ENCODE results near the gene CYP19A1. TPM values are rescaled to one million over a fixed set of nuclear protein-coding genes. Genes with fewer than 3 reads are reported as not detected.
A peak's percentile ranks its signal among the peaks of the same experiment; 100 is the strongest.

CYP19A1 gene
- not detected for total RNA-seq

DNA sequence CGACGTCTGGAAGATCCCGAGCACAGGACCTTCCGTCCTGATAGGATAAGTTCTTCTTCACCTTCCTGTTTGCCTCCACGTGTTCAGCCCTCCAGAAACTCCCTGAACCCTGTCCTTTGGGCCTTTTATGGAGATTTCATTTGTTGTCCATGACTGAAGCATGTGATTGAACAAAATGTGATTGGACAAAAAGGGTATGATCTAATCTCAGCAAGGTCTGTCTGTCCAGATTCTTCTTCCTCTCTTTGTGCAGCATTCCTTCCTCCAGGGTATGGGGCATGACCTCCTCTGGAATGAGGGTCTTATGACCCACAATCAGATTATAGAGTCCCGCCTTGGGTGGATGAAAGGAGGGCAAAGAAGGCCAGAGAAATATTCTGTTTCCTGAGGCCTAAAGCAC is at the start of gene CYP19A1:
CYP19A1 (minus strand) TSS at position 101 of the 400 bp plus-strand sequence. CDS start 95,684 bp downstream, outside the sequence.
- Mint-ChIP-seq H3K4me1 (ENCODE audit: low read depth) (no peaks in the 10 kb centered on the region), H3K4me3 (no peak within 1 kb of the TSS), H3K27ac (no peak within 1 kb of the TSS), H3K27me3 (peaks cover 13% of the 10 kb centered on the region), H3K36me3 (no peaks in the 10 kb centered on the region), H3K9me3 (no peaks in the 10 kb centered on the region)
- CTCF ChIA-PET: no interaction called here
- no peak for DNase-seq
- POLR2A ChIA-PET: no interaction called here
- intact Hi-C loops (cut with micrococcal nuclease): no loop called here

DNA sequence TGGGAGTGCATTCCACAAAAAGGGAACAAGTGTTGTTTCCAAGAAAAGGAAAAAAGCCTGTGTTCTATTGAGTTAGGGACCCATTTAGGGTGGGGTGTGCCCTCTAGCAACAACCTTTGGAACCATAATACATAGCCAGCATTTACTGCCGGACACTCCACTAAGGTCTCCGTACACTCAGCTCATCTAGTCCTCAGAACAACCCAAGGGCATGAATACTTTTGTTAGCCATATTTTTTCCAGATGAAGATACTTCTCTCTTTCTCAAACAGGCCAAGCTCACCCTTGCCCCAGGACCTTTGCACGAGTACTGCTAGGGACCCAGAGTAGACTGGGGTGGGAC is 49.3 kb upstream of the CYP19A1 start:
- Mint-ChIP-seq H3K36me3 (no peaks in the 10 kb centered on the region), H3K9me3 (no peaks in the 10 kb centered on the region), H3K27ac (no peak overlapping the region), H3K27me3 (peaks cover 11% of the 10 kb centered on the region), H3K4me3 (no peak overlapping the region), H3K4me1 (ENCODE audit: low read depth) (peaks cover 8% of the 10 kb centered on the region)
- intact Hi-C loops (cut with micrococcal nuclease): no loop called here
- ChIA-PET POLR2A (no interaction called here), CTCF (no interaction called here)
- no peak for DNase-seq

DNA sequence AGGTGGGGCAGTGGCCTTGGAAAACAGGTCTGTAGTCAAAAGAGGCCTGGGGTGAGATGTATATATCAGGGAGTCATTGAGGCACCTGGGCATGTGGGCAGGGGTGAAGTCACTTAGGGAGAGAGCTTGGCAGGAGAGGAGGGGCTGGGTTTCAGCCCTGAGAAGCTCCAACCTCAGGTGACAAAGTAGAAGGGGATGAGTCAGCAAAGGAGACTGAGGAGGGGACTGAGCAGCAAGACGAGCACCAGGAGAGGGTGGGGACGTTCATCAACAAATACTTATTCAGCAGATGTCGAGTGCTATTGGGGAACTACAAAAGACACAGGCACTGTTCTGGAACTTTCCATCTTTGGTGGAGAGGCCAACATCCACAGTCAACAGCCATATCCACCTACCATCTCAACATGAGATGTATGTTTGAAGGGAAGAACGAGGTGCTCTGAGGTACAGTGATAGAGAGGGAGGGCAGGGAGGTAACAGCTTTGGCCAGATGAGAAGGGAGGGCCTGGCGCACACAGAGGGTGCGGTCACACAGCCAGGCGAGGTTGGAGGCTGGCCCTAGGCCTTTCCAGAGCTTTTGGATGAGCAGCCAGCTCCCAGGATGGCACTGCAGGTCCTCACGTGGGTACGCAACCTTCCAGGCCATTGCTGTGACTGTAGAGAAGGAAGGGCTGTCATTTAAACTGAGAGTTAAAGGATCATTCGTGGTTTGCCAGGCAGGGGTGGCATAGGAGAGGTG is 48.7 kb upstream of the CYP19A1 start:
- no peak for DNase-seq
- Mint-ChIP-seq H3K27me3 (peaks cover 12% of the 10 kb centered on the region), H3K36me3 (no peaks in the 10 kb centered on the region), H3K4me3 (no peak overlapping the region), H3K4me1 (ENCODE audit: low read depth) (peaks cover 8% of the 10 kb centered on the region), H3K9me3 (no peaks in the 10 kb centered on the region), H3K27ac (no peak overlapping the region)
- CTCF ChIA-PET: no interaction called here
- POLR2A ChIA-PET: no interaction called here
- intact Hi-C loops (cut with micrococcal nuclease): no loop called here

DNA sequence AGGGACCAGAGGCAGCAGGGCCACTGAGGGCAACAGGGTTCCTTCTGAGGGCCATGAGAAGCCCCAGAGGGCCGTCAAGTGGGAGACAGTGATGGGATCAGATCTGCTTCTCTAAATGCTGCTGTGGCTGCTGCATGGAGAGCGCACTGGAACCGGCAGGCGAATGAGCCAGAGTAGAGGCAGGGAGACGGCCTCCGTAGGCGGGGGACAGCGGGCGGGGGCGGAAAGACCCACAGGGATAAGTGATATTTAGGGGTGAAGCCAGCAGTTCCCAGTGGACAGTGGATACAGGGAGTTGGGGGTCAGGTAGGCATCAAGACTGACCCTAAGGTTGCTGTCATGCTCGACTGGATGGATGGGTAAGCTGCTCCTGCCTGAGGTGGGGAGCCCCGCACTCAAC is 48.1 kb upstream of the CYP19A1 start:
- Mint-ChIP-seq H3K36me3 (no peaks in the 10 kb centered on the region), H3K27ac (no peak overlapping the region), H3K9me3 (no peaks in the 10 kb centered on the region), H3K27me3 (peaks cover 19% of the 10 kb centered on the region), H3K4me3 (no peak overlapping the region), H3K4me1 (ENCODE audit: low read depth) (peaks cover 8% of the 10 kb centered on the region)
- ChIA-PET POLR2A (no interaction called here), CTCF (interaction anchor here (0.6 kb wide), 1 partner anchor 223 kb away, joined by 3 read pairs; no protein-coding TSS in a partner anchor)
- DNase-seq: no peak
- intact Hi-C loops (cut with micrococcal nuclease): no loop called here

DNA sequence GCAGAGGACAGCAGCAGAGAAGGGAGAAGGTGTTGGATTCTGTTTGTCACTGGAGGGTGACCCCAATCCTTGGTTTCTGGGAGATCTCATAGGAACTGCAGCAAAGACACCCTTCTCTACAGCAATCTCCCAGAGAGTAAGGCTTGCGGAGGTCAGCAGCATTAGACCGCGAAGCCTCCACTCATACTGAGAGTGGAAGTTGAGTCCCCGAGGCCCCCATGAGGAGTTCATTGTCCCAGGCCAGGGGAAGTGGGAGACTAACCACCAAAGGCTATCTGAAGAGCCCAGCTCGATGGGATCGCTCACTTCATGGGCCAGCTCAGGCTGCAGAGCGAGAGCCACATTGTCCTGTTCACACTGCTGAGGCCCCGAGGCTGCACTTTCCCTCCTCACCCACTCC is 47.6 kb upstream of the CYP19A1 start:
- H3K4me3 Mint-ChIP-seq: no peak overlapping the region

DNA sequence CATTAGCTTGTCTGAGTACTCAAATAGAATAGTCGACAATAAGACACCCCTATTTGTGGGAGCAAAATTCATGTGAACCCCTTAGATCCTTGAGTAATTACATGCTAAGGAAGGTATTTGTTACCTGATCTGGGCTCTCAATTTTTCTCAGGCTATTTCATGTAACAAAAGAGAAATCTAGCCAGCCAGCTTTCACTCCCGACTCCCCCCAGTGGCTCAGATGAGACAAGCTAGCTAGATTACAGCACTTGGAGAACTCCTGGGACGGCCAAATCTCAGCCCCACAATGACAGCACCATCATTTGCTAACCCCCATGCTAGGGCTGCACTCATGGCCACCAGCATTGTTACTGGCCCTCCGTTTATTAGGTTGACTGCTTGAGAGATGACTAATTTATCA is 44.4 kb upstream of the CYP19A1 start:
- H3K27me3 Mint-ChIP-seq: peaks cover 22% of the 10 kb centered on the region
- no peak overlapping the region for H3K4me3 Mint-ChIP-seq
- DNase-seq: no peak
- intact Hi-C loops (cut with micrococcal nuclease): no loop called here
- ChIA-PET CTCF (interaction anchor here (1.2 to 5.5 kb wide), 2 partner anchors 20 to 221 kb away, joined by 3 to 44 read pairs; no protein-coding TSS in a partner anchor), POLR2A (no interaction called here)
- no peaks in the 10 kb centered on the region for H3K36me3 Mint-ChIP-seq
- no peaks in the 10 kb centered on the region for H3K9me3 Mint-ChIP-seq
- H3K4me1 Mint-ChIP-seq (ENCODE audit: low read depth): no peaks in the 10 kb centered on the region
- H3K27ac Mint-ChIP-seq: no peak overlapping the region

More for the DNA sequence above, 47.6 kb upstream of the CYP19A1 start:
- CTCF ChIA-PET: interaction anchor here (0.6 kb wide), 1 partner anchor 223 kb away, joined by 3 read pairs; no protein-coding TSS in a partner anchor
- Mint-ChIP-seq H3K27ac (no peak overlapping the region), H3K9me3 (no peaks in the 10 kb centered on the region), H3K36me3 (no peaks in the 10 kb centered on the region), H3K27me3 (peaks cover 22% of the 10 kb centered on the region), H3K4me1 (ENCODE audit: low read depth) (peaks cover 7% of the 10 kb centered on the region)
- intact Hi-C loops (cut with micrococcal nuclease): no loop called here
- POLR2A ChIA-PET: no interaction called here
- DNase-seq: no peak

DNA sequence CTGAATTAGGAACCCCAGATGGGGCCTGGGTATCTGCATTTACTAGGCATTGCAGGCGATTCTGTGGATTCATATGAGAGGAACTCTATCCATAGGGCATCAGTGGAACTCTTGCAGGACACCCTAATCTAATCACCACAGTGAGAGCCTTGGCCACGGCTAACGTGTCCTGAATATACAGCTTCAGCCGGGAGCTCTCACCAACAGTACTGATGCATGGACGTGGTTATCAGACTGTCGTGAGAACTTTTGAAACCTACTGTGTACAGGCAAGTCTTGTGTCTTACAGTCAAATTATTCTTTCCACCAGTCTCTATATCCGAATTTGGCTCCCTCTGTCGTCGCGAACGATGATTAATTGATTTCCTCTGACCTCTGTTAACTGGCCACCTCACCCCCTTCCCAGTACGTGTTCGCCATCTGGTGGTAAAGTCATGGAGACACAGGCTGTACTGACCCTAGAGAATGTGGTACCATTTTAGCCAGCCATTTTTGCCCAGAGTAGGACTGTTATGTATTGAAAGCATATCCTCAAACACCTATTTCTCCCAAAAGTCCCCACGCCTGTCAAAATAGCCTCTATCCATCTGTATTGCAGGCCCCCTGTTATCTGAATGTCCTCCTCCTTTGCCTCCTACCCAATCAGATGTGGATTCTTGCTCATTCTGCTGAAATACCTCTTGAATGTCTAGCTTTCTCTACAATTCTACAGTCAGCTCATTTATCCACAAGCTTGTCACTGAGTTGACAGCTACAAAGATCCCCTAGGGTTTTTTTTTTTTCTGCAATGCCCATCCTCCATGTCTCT is 42.8 kb upstream of the CYP19A1 start:
- Mint-ChIP-seq H3K9me3 (no peaks in the 10 kb centered on the region), H3K4me3 (no peak overlapping the region), H3K36me3 (no peaks in the 10 kb centered on the region), H3K27ac (no peak overlapping the region), H3K27me3 (peaks cover 22% of the 10 kb centered on the region), H3K4me1 (ENCODE audit: low read depth) (no peaks in the 10 kb centered on the region)
- ChIA-PET CTCF (interaction anchor here (0.6 to 5.5 kb wide), 5 partner anchors 9 to 248 kb away, joined by 3 to 44 read pairs (median 3); no protein-coding TSS in a partner anchor), POLR2A (no interaction called here)
- peak; percentile 46 for DNase-seq
- intact Hi-C loops (cut with micrococcal nuclease): loop anchor here (1.0 kb wide), 2 partner anchors 100 to 218 kb away; no protein-coding TSS in a partner anchor

DNA sequence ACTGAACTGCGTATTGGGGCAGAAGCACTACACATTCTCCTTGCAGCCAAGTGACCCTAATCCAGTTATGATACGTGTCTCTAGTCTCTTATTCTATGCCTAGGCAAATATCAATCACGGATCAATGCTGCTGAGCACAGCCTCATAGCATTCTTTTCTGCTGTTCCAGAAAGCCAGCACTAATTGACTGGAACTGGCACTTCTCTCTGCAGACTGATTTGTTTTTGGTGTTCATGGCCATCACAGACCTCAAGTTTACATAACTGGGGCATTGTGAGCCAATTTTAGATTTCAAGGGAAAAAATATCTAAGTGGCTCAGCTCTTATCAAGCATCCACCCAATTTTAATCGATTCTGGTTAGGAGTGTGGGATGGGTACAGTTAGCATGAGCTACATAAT is 41.0 kb upstream of the CYP19A1 start:
- POLR2A ChIA-PET: no interaction called here
- DNase-seq: no peak
- H3K27me3 Mint-ChIP-seq: peaks cover 22% of the 10 kb centered on the region
- CTCF ChIA-PET: interaction anchor here (5.5 kb wide), 1 partner anchor 217 kb away, joined by 44 read pairs; no protein-coding TSS in a partner anchor
- H3K36me3 Mint-ChIP-seq: no peaks in the 10 kb centered on the region
- no peaks in the 10 kb centered on the region for H3K9me3 Mint-ChIP-seq
- H3K27ac Mint-ChIP-seq: no peak overlapping the region
- intact Hi-C loops (cut with micrococcal nuclease): no loop called here
- no peaks in the 10 kb centered on the region for H3K4me1 Mint-ChIP-seq (ENCODE audit: low read depth)
- H3K4me3 Mint-ChIP-seq: no peak overlapping the region

DNA sequence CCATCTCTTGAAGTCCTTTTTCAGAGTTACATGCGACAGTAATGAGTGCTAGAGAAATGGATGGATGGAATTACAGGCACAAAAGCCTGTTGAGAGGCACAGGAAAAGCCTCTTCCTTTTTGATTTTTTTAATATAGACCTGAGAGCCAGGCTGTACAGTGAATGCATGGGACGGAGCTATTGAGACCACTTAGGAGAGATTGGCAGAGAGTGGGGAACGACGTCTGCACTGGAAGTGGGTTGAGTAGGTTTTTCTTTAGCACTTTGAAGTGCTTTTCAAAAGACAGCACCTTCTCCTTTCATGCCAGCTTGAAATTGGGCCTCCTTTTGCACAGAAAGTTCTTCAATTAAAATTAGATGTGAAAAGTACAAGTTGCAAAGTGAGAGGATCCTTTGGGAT is 40.0 kb upstream of the CYP19A1 start:
- Mint-ChIP-seq H3K36me3 (no peaks in the 10 kb centered on the region), H3K4me1 (ENCODE audit: low read depth) (no peaks in the 10 kb centered on the region), H3K4me3 (no peak overlapping the region), H3K9me3 (no peaks in the 10 kb centered on the region), H3K27me3 (peaks cover 16% of the 10 kb centered on the region), H3K27ac (no peak overlapping the region)
- ChIA-PET POLR2A (no interaction called here), CTCF (interaction anchor here (5.5 kb wide), 1 partner anchor 216 kb away, joined by 44 read pairs; no protein-coding TSS in a partner anchor)
- intact Hi-C loops (cut with micrococcal nuclease): no loop called here
- DNase-seq: no peak

DNA sequence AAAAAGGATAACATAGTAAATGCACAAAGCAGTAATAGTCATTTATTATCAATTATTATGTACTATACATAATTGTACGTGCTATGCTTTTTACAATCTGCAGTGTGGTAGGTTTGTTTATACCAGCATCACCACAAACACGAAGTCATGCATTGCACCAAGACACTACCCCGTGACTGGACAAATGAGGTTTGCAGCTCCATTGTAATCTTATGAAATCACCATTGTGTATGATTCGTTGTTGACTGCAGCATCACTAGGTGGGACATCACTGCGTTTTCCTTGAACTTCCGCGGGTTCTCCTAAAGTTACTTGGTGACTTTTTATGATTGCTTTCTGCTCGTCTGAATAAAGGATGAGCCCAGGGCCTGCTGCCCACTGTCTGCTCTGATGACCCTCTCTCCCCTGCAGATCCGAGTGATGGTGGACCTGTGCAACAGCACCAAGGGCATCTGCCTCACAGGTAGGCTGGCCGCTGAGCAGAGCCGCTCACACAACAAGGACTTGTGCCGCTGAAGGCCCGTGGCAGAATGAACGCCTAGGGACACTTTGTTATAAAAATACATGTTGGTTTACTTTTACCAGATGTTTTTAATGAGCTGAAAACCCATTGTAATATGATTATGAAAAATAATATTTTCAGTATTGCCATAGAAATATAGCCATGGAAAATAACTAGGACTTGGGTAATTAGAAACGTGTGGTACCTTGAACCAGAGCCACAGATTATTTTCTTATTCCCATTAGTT is 38.8 kb upstream of the CYP19A1 start:
- no peak overlapping the region for H3K4me3 Mint-ChIP-seq
- ChIA-PET CTCF (interaction anchor here (0.7 to 1.5 kb wide), 3 partner anchors 95 to 214 kb away, joined by 3 to 4 read pairs (median 4); no protein-coding TSS in a partner anchor), POLR2A (no interaction called here)
- peaks cover 10% of the 10 kb centered on the region for H3K27me3 Mint-ChIP-seq
- no peak for DNase-seq
- no peaks in the 10 kb centered on the region for H3K9me3 Mint-ChIP-seq
- H3K27ac Mint-ChIP-seq: no peak overlapping the region
- H3K36me3 Mint-ChIP-seq: no peaks in the 10 kb centered on the region
- no peaks in the 10 kb centered on the region for H3K4me1 Mint-ChIP-seq (ENCODE audit: low read depth)
- intact Hi-C loops (cut with micrococcal nuclease): no loop called here

DNA sequence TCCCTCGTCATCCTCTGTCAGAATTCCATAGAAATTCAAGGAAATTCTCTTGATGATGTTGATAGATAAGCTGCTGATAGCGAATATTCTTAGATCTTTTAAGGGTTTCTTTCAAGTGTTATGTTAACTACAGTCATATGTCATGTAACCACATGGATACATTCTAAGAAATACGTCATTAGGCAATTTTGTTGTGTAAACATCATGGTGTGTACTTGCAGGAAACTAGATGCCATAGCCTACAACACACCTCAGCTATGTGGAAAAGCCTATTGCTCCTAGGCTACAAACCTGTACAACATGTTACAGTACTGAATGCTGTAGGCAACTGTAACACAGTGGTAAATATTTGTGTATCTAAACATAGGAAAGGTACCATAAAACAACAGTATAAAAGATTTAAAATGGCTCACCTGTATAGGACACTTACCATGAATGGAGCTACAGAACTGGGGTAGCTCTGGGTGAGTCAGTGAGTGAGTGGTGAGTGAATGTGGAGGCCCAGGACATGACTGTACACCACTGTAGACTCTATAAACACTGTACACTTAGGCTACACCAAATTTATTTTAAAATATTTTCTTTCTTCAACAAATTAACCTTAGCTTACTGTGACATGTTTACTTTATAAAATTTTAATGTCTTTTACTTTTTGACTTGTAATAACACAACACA is 37.7 kb upstream of the CYP19A1 start:
- no peak overlapping the region for H3K27ac Mint-ChIP-seq
- no peaks in the 10 kb centered on the region for H3K36me3 Mint-ChIP-seq
- intact Hi-C loops (cut with micrococcal nuclease): no loop called here
- H3K9me3 Mint-ChIP-seq: no peaks in the 10 kb centered on the region
- ChIA-PET POLR2A (no interaction called here), CTCF (interaction anchor here (1.0 to 1.5 kb wide), 2 partner anchors 94 to 213 kb away, joined by 3 to 4 read pairs; no protein-coding TSS in a partner anchor)
- no peak overlapping the region for H3K4me3 Mint-ChIP-seq
- H3K27me3 Mint-ChIP-seq: no peaks in the 10 kb centered on the region
- no peak for DNase-seq
- no peaks in the 10 kb centered on the region for H3K4me1 Mint-ChIP-seq (ENCODE audit: low read depth)
